ENCODE measurements around the gene CAPN7. TPM values are rescaled to one million over a fixed set of nuclear protein-coding genes. Genes with fewer than 3 reads are reported as not detected.
"Not testable (repeated sequence)": the region's sequence is repeated elsewhere in the genome, so short reads cannot be mapped to it uniquely, and the experiment has no call there.

The CAPN7 gene
- 10 to 100 TPM; 25.4 to 35.0 TPM for total RNA-seq

- DNase-seq (ENCODE audit: low spot score in 2 of 2), result peak; percentile 96 to 98
- peak; percentile 90 to 91 for ATAC-seq
- H3K36me3 Mint-ChIP-seq, result peaks cover 6% of the 10 kb centered on the region in 2 donors
- H3K27ac Mint-ChIP-seq, result peak within 1 kb of the TSS; percentile 87 to 93
- no peaks in the 10 kb centered on the region for H3K9me3 Mint-ChIP-seq
Observed at GRCh38 chr3:15205934-15206661, at the start of gene CAPN7. TSS of gene CAPN7 (plus strand) at chr3:15206246. CDS start at chr3:15206496, 250 bp downstream.

GRCh38 chr3:15157441-15157840 lies 48.6 kb upstream of the CAPN7 start:
- Mint-ChIP-seq H3K27ac (no peak overlapping the region), H3K9me3 (peaks cover 0 to 4% of the 10 kb centered on the region in 2 donors), H3K36me3 (no peaks in the 10 kb centered on the region)
- no peak for ATAC-seq
- DNase-seq (ENCODE audit: low spot score in 2 of 2), result no peak

DNA sequence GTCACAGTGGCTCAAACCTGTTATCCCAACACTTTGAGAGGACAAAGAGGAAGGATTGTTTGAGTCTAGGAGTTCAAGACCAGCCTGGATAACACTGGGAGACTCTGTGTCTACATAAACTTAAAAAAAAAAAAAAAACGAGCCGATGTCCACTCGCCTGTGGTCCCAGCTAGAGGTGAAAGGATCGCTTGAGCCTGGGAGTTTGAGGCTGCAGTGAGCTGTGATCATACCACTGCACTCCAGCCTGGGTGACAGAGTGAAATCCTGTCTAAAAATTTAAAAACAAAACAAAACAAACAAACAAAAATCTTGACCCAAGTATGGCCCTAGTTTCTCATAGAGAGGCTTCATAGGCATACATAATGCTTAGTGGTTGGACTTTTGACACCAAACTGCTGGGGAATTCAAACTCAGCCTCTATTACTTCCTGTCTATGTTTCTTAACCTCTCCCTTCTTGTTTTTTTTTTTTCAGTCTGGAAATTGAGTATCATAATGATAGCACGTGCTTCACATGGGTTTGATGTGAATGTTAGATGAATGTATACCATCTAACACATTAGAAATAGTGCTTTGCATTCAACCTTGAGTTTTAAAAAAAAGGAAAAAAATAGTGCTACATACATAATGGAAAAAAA lies 46.4 kb upstream of the CAPN7 start:
- no peak for DNase-seq (ENCODE audit: low spot score in 2 of 2)
- Mint-ChIP-seq H3K36me3 (no peaks in the 10 kb centered on the region), H3K27ac (no peak overlapping the region), H3K9me3 (peaks cover 0 to 8% of the 10 kb centered on the region in 2 donors)
- ATAC-seq, result peak; percentile 41 to 79

GRCh38 chr3:15160662-15161061 lies 45.4 kb upstream of the CAPN7 start:
- Mint-ChIP-seq H3K36me3 (no peaks in the 10 kb centered on the region), H3K9me3 (peaks cover 0 to 8% of the 10 kb centered on the region in 2 donors), H3K27ac (no peak overlapping the region)
- DNase-seq (ENCODE audit: low spot score in 2 of 2) (no peak), ATAC-seq (no peak)

- Mint-ChIP-seq H3K9me3 (peaks cover 0 to 8% of the 10 kb centered on the region in 2 donors), H3K36me3 (no peaks in the 10 kb centered on the region), H3K27ac (no peak overlapping the region)
- no peak for DNase-seq (ENCODE audit: low spot score in 2 of 2)
- no peak for ATAC-seq
Observed at GRCh38 chr3:15161133-15161532, 44.9 kb upstream of the CAPN7 start.

GRCh38 chr3:15163656-15164055 lies 42.4 kb upstream of the CAPN7 start:
- H3K9me3 Mint-ChIP-seq; DNase-seq (ENCODE audit: low spot score in 2 of 2); H3K36me3 Mint-ChIP-seq; ATAC-seq; H3K27ac Mint-ChIP-seq: not testable (repeated sequence)

- Mint-ChIP-seq H3K27ac (no peak overlapping the region), H3K9me3 (peaks cover 0 to 4% of the 10 kb centered on the region in 2 donors), H3K36me3 (no peaks in the 10 kb centered on the region)
- DNase-seq (ENCODE audit: low spot score in 2 of 2), result no peak
- no peak for ATAC-seq
Observed at GRCh38 chr3:15164340-15164739, 41.7 kb upstream of the CAPN7 start.

DNA sequence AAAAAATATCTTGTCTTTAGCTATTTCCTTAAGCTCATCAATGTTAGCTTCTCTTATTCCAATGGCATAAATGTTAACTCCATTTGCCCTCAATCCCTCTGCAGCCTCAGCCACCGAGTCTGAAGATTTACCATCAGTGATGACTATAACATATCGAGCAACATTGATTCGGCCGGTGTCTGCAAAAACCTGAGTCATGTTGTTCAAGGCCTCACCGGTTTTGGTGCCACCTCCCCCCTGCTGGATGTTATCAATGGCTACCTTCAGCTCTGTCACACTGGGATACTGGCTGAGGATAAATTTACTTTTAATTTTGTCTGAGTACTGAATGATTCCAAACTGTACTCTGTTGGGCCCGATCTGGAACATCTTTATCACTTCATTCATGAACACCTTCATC lies 41.0 kb upstream of the CAPN7 start:
- DNase-seq (ENCODE audit: low spot score in 2 of 2), result no peak
- Mint-ChIP-seq H3K36me3 (no peaks in the 10 kb centered on the region), H3K9me3 (peaks cover 0 to 4% of the 10 kb centered on the region in 2 donors), H3K27ac (no peak overlapping the region)
- no peak for ATAC-seq

DNA sequence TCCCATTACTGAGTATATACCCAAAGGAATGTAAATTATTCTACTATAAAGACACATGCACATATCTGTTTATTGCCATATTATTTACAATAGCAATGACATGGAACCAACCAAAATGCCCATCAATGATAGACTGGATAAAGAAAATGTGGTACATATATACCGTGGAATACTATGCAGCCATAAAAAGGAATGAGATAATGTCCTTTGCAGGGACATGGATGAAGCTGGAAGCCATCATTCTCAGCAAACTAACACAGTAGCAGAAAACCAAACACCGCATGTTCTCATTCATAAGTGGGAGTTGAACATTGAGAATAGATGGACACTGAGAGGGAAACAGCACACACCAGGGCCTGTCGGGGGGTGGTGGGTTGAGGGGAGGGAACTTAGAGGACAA lies 39.7 kb upstream of the CAPN7 start:
- H3K27ac Mint-ChIP-seq; H3K9me3 Mint-ChIP-seq; ATAC-seq; DNase-seq (ENCODE audit: low spot score in 2 of 2); H3K36me3 Mint-ChIP-seq: not testable (repeated sequence)

DNA sequence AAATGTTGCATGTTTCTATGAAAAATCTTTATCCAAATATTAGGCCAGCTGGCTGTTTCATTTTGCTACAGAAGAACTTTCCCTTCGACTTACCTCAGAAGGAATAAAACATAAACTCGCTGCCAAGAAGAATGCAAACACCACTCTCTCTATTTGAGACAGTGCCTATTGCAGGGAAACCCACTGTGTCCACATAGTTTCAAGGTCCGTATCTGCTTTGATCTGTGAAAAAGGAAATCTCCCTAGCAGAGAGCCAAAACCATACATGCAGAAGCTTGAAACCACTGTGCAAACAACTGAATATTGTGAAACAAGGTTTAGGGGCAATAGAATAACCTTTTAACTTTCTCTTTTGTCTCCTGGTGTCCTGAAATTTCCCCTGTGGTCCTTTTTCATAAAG lies 35.0 kb upstream of the CAPN7 start:
- Mint-ChIP-seq H3K36me3 (no peaks in the 10 kb centered on the region), H3K9me3 (no peaks in the 10 kb centered on the region), H3K27ac (no peak overlapping the region)
- no peak for ATAC-seq
- DNase-seq (ENCODE audit: low spot score in 2 of 2), result no peak

DNA sequence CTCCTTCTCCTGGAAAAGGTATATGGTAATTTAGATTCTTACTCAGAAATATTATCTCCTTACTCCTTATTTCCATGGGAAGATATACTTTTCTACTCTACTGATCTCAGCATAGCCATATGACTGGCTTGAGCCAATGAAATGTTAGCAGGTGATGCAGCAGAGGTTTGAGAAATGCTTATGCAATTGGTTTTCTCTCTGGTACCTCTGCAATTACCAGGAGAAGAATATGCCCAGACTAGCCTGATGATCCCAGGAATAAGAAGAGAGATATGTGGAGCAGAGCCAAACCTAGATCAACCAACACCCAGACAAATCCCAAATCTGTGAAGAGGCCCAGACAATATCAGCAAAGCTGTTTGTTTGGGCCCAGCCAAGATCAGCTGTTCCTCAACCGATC lies 33.2 kb upstream of the CAPN7 start:
- ATAC-seq, result no peak
- no peaks in the 10 kb centered on the region for H3K9me3 Mint-ChIP-seq
- no peak for DNase-seq (ENCODE audit: low spot score in 2 of 2)
- H3K36me3 Mint-ChIP-seq, result no peaks in the 10 kb centered on the region
- no peak overlapping the region for H3K27ac Mint-ChIP-seq

- no peak overlapping the region for H3K27ac Mint-ChIP-seq
- no peaks in the 10 kb centered on the region for H3K36me3 Mint-ChIP-seq
- DNase-seq (ENCODE audit: low spot score in 2 of 2) (no peak), ATAC-seq (no peak)
- peaks cover 0 to 4% of the 10 kb centered on the region in 2 donors for H3K9me3 Mint-ChIP-seq
Observed at GRCh38 chr3:15174953-15175352, 31.1 kb upstream of the CAPN7 start.

- H3K9me3 Mint-ChIP-seq, result peaks cover 0 to 4% of the 10 kb centered on the region in 2 donors
- no peak overlapping the region for H3K27ac Mint-ChIP-seq
- DNase-seq (ENCODE audit: low spot score in 2 of 2) (no peak), ATAC-seq (no peak)
- H3K36me3 Mint-ChIP-seq, result no peaks in the 10 kb centered on the region
Observed at GRCh38 chr3:15175605-15176004, 30.4 kb upstream of the CAPN7 start.

- Mint-ChIP-seq H3K27ac (no peak overlapping the region), H3K36me3 (no peaks in the 10 kb centered on the region), H3K9me3 (peaks cover 0 to 4% of the 10 kb centered on the region in 2 donors)
- DNase-seq (ENCODE audit: low spot score in 2 of 2) (no peak), ATAC-seq (peak; percentile 14 to 72)
Observed at GRCh38 chr3:15180042-15180611, 25.9 kb upstream of the CAPN7 start.

GRCh38 chr3:15181511-15181910 lies 24.5 kb upstream of the CAPN7 start:
- ATAC-seq, result no peak
- no peak for DNase-seq (ENCODE audit: low spot score in 2 of 2)
- H3K36me3 Mint-ChIP-seq, result no peaks in the 10 kb centered on the region
- peaks cover 0 to 4% of the 10 kb centered on the region in 2 donors for H3K9me3 Mint-ChIP-seq
- no peak overlapping the region for H3K27ac Mint-ChIP-seq

DNA sequence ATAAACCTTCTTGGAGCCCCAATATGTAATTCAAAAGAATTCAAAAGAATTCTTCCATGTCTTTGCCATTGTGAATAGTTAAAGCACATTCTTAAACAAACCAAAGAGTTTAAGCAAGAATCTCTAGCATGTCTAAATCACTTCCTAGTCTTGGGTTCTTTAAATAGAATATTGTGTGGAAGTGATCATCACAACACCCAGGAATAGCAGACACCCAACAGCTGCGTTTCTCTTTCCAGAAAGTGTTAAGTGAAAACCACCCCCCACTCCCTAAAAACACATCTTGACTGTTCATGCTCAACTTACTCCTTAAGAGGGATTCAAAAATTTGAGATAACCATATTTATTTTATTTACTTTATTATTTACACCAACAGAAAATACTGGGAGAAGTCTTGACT lies 24.1 kb upstream of the CAPN7 start:
- no peak for ATAC-seq
- no peak overlapping the region for H3K27ac Mint-ChIP-seq
- peaks cover 0 to 4% of the 10 kb centered on the region in 2 donors for H3K9me3 Mint-ChIP-seq
- H3K36me3 Mint-ChIP-seq, result no peaks in the 10 kb centered on the region
- no peak for DNase-seq (ENCODE audit: low spot score in 2 of 2)

GRCh38 chr3:15183011-15183410 lies 23.0 kb upstream of the CAPN7 start:
- ATAC-seq (no peak), DNase-seq (ENCODE audit: low spot score in 2 of 2) (no peak)
- peaks cover 0 to 4% of the 10 kb centered on the region in 2 donors for H3K9me3 Mint-ChIP-seq
- H3K36me3 Mint-ChIP-seq, result no peaks in the 10 kb centered on the region
- H3K27ac Mint-ChIP-seq, result no peak overlapping the region

- Mint-ChIP-seq H3K36me3 (no peaks in the 10 kb centered on the region), H3K27ac (no peak overlapping the region), H3K9me3 (no peaks in the 10 kb centered on the region)
- ATAC-seq (no peak), DNase-seq (ENCODE audit: low spot score in 2 of 2) (no peak)
Observed at GRCh38 chr3:15185404-15185803, 20.6 kb upstream of the CAPN7 start.

All from activated naive CD4-positive, alpha-beta T cell treated with anti-CD3 and anti-CD28 coated beads, Interleukin-2, amount 50 U/mL, for 72 hours (primary cell).